Posterior cingulate gyrus (tissue), 11 donors: Measurements from ENCODE around the gene LILRB5.
"Not testable (repeated sequence)": the region's sequence is repeated elsewhere in the genome, so short reads cannot be mapped to it uniquely, and the experiment has no call there.

ENCODE experiments used
- DNase-seq, 10 donors: peaks; one replicate each; pipeline versions ENCODE4 v3.0.0 to v3.0.0-alpha.2; 2020 to 2021; ENCODE audit warnings: mixed read lengths in 3 of 10
- intact Hi-C: fragments of 100-400 bp; cut with DNase I; formaldehyde crosslinking; loops from one replicate; pipeline ENCODE4 v1.15.1; 2023

LILRB5 gene

DNA sequence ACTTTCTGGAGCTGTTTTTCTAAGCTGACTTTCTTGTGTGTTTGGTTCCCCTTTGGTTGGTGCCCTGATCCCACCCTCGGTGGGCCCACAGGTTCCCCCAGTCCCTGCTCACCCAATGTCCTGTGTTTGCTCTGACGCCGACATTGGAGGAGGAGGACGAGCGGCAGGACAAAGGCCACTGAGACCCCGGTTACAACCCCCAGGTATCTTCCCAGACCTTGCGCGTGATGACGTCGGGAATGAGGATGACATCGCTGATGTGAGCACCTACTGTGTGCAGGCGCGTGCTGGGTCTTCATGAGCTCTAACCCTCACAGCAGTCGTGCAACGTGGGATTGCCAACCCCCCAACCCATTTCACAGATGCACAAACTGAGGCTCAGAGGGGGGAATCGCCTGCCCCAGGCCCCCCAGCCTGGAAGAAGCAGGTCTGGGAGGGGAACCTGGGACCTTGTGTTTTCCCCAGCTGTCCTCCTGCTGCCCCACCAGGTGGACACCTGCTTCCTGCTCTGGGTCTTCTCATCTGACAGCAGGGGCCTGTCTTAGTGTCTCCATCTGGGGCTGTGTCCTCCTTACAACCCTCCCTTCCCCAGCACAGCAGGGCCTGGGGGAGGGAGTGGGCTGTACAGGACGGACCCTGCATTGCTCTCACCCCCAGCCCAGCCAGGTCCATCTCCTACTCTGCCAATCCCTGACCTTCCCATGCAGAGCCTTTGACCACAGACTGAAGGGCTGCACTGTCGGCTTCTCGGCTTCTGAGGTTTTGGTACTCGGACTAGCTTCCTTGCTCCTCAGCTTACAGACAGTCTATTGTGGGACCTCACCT is 9.8 kb downstream of the LILRB5 start:
- intact Hi-C loops = no loop called here
- no peak for DNase-seq

DNA sequence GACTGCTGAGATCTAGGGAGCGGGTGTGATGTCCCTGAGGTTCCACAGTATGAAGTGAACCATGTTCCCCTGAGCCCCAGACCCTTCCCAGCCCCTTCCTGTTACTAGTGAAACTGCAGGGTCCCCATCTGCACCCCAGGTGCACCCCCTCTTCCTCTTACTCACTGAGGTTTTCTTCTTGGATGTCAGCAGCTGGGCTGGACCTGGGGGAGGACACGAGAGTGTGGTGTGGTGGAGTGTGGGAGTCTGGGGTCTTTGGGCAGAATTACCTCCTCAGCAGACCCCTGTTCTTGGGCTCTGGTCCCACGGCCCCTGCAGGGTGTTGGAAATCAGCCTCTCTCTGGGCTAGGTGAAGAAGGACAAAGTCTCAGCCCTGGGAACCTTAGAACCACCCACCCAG is 11.1 kb downstream of the LILRB5 start:
- intact Hi-C loops = no loop called here
- no peak for DNase-seq

DNA sequence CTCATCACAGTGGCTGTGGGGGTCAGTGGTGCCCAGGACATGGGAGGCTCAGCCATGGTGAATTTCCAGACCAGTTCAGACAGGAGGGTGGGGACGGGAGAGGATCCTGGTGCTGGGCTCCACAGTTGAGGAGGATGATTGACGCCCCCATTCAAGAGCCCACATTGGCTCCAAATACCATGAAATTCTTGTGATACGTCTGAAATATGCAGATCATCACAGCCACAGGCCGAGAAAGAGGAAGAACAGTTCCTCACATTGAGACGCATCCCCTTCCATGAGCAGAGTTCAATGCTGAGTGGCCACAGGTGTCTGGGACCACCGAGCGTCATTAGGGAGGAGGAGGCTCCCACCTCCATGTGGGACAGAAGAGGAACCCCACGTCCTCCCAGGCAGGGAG is 13.3 kb downstream of the LILRB5 start:
- intact Hi-C loops = not testable (repeated sequence)

DNA sequence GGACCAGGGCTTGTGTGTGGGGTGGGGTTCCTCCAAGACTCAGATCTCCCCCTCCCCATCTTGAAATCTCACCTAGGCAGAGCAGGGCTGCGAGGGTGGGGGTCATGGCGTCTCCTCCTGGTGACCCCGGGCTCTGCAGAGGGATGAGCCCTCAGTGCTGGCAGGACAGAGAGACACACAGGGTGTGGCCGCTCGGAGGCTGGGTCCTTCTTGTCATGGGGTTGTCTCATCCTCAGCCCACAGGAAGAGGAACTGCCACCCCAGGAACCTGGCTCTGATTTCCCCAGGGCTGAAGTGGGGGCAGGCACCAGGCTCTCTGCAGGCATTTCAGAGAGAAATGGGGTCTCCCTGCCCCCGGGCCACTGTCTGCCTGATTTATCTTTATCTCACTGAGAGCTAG is 14.4 kb downstream of the LILRB5 start, which contains the start of gene LILRA6:
Gene LILRA6 (minus strand): TSS at position 145 of the 400 bp plus-strand sequence.
- intact Hi-C loops = not testable (repeated sequence)

More for the DNA sequence above, 13.3 kb downstream of the LILRB5 start:
- not testable (repeated sequence) for DNase-seq

DNA sequence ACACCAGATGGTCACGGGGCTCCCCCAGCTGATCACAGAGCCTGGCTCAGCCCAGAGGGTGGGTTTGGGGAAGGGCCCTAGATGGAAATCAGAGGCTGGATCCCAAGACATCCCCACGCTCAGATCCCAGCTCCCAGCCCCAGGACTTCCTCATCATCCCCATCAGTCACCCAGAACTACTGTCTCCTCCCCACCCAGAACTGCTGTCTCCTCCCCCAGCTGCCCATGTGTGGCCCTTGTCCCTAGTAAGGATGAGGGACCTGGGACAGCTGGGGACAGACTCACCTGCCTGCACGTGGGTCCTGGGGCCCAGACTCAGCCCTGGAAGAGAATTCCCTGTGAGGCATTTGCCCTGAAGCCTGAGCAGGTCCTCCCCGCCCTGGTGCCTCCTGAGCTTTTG is 14.8 kb downstream of the LILRB5 start:
- DNase-seq, intact Hi-C loops: not testable (repeated sequence)

More for the DNA sequence above, 14.4 kb downstream of the LILRB5 start, which contains the start of gene LILRA6:
- not testable (repeated sequence) for DNase-seq

DNA sequence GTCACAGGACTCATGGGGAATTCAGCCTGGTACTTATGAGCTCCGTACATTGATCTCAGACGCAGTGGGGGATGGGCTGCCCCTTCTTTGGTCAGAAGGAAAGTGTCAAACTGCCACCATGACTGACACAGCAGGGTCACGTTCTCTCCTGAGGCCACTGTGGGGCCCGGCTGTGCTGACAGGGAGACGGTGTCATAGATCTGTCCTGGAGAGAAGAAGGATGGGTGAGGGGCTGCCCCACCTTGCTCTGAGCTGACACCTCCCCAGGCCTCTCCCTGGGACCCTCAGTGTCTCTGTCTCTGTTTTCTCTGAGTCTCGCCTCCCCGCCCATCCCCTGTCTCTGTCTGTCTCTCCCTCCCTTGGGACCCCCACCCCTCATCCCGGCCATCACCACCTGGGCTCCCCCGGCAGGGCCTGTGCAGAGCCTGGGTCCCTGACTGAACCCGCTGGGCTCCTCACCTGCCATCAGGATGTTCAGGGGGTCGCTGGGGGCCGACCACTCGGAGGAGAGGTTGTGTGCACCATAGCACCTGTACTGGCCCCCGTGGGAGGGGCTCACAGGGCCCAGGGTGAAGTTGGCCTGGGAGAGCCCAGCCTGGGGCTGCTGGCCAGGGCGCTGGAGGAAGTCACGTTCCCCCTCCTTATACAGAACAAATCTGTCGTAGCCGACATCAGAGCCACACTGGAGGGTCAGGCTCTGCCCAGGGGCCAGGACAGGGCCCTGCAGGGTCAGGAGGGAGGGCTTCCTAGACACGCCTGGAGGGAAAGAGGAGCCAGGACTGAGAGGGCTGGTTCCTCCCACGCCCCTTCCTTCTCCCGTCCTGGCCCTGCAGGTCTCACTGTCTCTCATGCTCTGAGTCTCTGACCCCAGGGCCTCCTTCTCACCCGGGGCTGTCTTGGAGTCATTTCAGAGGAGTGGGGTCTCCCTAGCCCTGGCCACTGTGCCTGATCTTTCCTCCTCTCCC is 16.4 kb downstream of the LILRB5 start:
- peak in 1 of 10 donors; percentile 13 for DNase-seq
- intact Hi-C loops = not testable (repeated sequence)

DNA sequence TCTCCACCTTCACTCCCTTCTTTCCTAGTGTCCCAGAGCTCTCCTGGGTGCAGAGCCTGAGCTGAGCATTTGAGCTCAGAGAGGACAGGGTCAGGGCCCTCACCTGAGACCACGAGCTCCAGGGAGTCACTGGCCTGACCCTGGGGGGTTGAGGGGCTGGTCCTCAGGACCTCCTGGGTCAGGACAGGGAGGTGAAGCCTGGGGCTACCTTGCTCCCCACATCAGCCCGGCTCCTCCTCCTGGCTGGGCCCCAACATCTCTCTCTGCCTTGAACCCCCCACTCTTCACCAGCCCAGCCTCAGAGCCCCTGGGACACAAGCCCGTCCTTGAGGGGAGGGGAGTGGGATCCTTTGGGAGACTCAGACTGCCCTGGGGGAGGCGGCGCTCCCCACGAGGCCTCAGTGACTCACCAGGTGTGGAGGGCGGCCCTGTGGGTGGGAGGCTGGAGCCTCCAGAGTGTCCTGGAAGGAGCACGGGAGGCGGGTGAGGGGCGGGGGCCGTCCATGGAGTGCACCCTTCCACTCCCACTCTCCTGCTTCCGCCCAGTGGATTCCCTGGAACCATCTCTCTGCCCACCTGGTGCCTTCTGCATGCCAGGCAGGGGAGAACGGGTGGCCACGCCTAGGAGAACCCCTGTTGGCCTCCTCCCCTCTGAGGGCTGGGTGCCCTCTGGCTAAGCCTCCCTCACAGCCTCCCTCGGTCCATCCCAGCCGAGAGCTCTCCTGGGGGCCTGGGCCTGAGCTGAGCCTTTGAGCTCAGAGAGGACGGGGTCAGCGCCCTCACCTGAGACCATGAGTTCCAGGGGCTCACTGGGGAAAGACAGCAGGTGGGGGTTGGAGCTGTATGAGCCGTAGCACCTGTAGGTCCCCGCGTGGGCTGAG is 17.3 kb downstream of the LILRB5 start:
- intact Hi-C loops = not testable (repeated sequence)
- peak in 1 of 10 donors; percentile 21 for DNase-seq

DNA sequence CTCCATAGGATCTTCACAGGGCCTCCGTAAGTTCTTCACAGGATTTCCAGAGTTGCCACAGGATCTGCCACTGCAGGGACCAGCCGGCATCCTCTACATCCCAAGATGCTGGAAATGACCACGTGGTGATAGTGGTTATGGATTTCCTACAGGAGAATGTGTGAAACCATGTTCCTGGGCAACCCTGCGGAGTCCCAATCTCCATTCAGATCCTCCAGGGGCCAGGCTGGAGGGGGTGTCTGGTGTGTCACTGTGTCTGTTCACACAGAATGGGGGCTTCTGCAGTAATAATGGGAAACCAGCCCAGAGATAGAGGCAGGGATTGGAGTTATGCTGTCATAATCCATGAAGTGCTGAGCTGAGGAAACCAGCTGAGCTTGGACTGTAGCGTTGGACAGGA is 23.1 kb downstream of the LILRB5 start:
- no peak for DNase-seq
- intact Hi-C loops = loop anchor here (5.0 kb wide), 1 partner anchor 47 kb away; the partner anchor contains the start of gene MBOAT7

DNA sequence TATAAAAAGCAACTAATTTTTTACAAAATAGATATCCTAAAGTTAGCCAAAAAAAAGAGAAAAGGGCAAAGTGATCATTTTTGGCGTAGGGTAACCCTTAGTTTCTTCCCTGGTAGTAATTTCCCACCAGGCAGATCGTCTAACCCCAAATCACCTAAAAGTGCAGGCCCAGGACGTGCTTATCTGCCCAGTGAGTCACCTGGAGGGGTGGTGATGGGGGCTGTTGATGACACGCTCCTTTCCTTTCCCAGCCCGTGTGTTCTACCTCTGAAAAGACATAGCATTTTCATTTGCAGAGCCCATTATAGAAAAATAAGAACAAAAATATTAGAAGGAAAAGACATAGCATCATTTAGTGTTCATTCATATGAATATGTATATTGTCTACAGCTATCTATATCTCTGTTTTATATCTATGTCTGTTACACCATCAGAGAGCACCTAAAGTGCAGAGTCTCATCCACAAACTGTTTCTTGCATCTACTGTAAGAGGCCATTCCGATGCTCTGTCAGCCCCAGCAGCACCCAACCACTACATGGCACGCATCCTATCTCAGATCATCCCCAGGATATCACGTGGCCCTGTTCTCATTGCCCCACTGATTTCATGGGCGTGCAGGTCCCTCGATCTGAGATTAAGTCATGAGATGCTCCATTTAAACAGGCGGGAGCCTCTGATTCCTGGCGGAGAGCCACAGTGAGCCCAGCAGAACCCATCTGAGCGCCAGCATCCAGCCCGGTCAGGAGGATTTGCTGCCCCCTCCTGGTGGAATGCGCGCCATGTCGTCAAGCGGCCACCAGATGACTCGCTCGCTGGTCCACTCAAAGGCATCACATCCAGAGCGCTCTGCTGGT is 25.8 kb downstream of the LILRB5 start:
- peak; percentile 77 to 98 (median 90) for DNase-seq
- intact Hi-C loops = loop anchor here (1.0 to 5.0 kb wide), 2 partner anchors 44 to 63 kb away; partner anchors contain the start of gene MBOAT7

DNA sequence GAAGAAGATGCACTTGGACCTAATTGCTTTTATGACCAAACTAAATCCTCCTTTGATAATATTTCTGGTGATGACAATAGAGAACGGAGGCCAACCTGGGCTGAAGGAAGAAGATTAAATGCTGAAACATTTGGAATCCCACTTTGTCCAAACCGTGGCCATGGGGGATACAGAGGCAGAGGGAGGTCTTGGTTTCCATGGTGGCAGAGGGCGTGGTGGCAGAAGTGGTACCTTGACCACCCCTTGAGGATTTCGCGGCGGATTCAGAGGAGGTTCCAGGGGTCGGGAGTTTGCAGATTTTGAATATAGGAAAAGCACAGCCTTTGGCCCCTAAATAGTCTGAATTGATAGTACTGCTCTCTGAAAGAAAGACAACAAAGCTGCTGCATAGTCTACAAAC is 27.0 kb downstream of the LILRB5 start:
- intact Hi-C loops = loop anchor here (5.0 kb wide), 1 partner anchor 43 kb away; the partner anchor contains the start of gene MBOAT7
- no peak for DNase-seq

DNA sequence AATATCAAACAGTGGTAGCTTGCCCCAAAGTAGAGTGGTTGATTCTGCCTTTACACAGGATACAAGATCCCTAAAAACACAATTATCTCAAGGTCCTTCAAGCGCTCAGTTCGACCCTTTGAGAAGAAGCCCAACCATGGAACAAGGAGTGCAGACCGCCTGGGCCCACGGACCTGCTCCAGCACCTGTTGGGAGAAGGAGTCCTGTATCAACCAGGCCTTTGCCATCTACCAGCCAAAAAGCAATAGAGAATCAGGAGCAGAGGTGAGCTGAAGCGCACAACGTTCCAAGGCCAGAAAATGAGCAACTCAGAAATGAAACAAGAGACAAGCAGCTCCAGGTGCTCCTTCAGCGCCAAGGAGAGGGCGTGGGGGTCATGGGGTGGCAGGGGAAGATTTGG is 27.9 kb downstream of the LILRB5 start:
- intact Hi-C loops = no loop called here
- no peak for DNase-seq

DNA sequence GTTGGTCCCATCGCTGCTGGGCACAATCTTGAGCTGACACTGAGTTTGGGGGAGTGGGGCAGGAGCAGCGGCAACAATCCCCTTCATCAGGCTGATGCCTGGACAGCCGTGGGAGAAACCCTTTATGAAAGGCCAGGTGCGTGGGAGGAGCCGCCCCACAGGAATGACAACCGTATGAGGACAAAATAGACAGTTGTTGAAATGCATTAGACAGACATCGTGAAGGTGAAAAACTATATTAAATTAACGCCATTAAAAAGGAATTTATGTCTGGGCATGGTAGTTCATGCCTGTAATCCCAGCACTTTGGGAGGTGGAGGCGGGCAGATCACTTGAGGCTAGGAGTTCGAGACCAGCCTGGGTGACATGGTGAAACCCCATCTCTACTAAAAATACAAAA is 32.5 kb downstream of the LILRB5 start:
- DNase-seq, intact Hi-C loops: not testable (repeated sequence)

DNA sequence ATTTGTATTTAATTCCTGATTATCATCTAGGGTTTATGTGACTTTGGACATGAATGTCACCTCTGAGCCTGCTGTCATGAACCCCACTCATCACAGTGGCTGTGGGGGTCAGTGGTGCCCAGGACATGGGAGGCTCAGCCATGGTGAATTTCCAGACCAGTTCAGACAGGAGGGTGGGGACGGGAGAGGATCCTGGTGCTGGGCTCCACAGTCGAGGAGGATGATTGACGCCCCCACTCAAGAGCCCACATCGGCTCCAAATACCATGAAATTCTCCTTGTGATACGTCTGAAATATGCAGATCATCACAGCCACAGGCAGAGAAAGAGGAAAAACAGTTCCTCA is 33.2 kb downstream of the LILRB5 start:
- intact Hi-C loops, DNase-seq: not testable (repeated sequence)

DNA sequence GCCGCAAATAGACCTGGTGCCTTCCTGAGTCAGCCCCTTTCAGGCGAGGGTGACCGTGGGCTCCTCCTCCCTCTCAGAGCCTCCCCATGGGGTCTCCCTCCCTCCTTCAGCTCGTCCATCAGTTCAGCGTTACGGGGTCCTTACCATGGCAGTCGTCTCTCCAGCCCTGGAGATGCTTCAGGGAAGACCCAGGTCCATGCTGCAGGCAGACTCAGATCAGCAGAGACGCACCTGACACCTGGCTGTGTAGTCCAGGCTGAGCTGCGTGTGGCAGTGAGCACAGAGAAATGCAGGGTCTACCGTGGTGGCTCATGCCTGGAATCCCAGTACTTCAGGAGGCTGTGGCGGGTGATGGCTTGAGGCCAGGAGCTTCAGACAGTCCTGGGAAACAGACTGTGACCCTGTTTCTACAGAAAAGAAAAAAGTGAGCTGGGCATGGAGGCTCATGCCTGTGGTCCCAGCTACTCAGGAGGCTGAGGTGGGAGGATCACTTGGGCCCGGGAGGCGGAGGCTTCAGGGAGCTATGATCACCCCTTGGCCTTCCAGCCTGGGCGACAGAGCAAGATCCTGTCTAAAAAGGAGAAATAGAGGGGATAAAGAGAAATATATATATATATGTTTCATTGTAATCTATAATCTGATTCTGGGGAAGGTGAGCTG is 33.7 kb downstream of the LILRB5 start:
- intact Hi-C loops, DNase-seq: not testable (repeated sequence)

DNA sequence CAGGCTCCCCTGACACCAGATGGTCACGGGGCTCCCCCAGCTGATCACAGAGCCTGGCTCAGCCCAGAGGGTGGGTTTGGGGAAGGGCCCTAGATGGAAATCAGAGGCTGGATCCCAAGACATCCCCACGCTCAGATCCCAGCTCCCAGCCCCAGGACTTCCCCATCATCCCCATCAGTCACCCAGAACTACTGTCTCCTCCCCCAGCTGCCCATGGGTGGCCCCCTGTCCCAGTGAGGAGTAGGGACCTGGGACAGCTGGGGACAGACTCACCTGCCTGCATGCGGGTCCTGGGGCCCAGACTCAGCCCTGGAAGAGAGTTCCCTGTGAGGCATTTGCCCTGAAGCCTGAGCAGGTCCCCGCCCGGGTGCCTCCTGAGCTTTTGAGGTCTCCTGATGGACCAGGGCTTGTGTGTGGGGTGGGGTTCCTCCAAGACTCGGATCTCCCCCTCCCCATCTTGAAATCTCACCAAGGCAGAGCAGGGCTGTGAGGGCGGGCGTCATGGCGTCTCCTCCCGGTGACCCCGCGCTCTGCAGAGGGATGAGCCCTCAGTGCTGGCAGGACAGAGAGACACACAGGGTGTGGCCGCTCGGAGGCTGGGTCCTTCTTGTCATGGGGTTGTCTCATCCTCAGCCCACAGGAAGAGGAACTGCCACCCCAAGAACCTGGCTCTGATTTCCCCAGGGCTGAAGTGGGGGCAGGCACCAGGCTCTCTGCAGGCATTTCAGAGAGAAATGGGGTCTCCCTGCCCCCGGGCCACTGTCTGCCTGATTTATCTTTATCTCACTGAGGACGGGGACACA is 34.4 kb downstream of the LILRB5 start, which contains the start of gene LILRB3:
Gene LILRB3 (minus strand): TSS at position 534 of the 803 bp plus-strand sequence. CDS start 31 bp downstream, at position 503.
- DNase-seq, intact Hi-C loops: not testable (repeated sequence)

DNA sequence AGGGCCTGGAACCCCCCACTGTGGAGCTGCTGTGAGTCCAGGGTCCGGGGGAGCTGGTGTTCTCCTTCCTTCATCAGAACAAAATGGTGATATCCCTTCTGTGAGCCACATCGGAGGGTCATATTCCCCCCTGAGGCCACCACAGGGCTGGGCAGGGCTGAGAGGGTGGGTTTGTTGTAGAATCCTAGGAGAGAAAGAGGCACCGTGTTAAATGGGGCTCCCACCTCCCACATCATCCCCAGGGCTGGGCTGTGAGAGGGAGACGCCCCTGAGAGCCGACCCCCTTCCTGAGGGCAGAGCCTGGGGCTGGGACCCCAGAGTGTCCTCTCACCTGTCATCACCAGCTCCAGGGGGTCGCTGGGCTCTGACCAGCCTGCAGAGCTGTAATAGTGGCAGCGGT is 35.1 kb downstream of the LILRB5 start:
- intact Hi-C loops, DNase-seq: not testable (repeated sequence)

DNA sequence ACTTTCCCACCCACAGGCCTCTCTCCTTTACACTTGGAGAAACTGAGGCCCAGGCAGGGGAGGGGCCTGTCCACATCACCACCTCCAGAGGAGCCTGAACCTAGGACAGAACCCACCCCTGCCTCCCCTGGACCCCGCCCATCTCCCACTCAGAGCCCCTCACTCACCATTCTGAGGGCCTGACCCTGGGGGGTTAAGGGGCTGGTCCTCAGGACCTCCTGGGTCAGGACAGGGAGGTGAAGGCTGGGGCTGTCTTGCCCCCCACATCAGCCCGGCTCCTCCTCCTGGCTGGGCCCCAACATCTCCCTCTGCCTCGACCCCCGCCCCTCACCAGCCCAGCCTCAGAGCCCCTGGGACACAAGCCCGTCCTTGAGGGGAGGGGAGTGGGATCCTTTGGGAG is 37.4 kb downstream of the LILRB5 start:
- intact Hi-C loops, DNase-seq: not testable (repeated sequence)
